Heart left ventricle (tissue), 13 donors: ENCODE results near the gene LEFTY2.

Experiments
- POLR2A ChIP-seq, 2 donors: fragments of 450-650 bp; IDR thresholded peaks; one replicate each; pipeline ENCODE4 v1.6.1; 2017; ENCODE audit warnings: antibody characterized with exemption in 2 of 2, mild to moderate bottlenecking in 2 of 2, moderate library complexity in 2 of 2
- TF ChIP-seq, protein P1 (sequence below), 12 donors: fragments of 200-600 bp; sonication (generic) in 4 of 12; IDR thresholded peaks; one replicate each; pipeline versions ENCODE4 v1.5.0 to v1.8.0; 2018 to 2022; ENCODE audit warnings: antibody characterized with exemption in 12 of 12, mild to moderate bottlenecking in 5 of 12
- donor health status: ischemic (EF 13 %, LVEDD 7.1; RV severe dilation, severe dysfunction).
- donor health status: DM: no; HTN: yes; CAD: no.
- donor health status: DM: no; HTN: no; CAD: no.
- donor health status: ischemic (EF 25% LVEDD 6.9; RV normal size, moderate dysfunction).
- donor health status: ischemic (EF 25% LVEDD 5.7; RV mildly dilated, moderate dysfunction).
- donor health status: ischemic (EF 35%, LVEDD 5.7; RV mildly dilated, moderate dysfunction).
- donor health status: nonischemic (EF 11% LVEDD 7.7; RV severe dilation, severe dysfunction).
- donor health status: DM: yes; HTN: yes; CAD: no.
- donor health status: PGD.
- donor health status: ischemic (EF 29% LVEDD 5.4; RV normal size, mild dysfunction).
- donor health status: nonischemic (EF 23%, LVEDD 6.1; RV moderate dilation, normal function).

DNA sequence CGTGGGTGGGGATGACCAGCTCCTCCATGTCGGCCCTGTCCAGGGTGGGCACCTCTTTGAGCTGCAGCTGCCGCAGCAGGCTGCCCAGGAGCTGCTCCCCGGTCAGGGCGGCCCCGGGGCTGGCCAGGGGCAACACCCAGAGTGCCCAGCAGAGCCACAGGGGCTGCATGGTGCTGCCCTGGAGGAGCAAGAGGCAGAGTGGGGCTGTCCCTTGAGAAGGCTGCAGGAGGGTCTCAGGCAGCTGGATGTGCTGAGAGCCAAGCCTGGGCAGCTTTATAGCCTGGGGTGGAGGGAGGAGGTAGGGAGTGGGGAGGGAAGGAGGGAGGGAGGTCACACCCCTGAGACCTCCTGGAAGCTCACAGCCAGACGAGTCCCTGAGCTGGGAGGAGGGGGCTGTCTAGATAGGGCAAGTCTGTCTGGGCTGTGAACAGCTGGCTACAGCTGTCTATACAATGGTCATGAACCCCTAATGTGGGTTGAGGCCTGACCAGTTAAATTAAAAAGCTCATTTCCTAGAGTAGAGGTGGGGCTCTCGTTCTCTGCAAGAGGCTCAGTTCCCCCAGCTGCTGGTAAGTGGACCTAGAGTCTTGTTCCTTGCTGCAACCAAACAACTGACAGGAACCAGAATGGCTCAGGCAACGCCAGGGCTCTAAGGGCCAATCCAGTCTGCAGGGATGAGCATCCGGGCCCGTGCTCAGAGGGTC is 52.0 kb downstream of the LEFTY2 start, which contains the start of gene LEFTY1:
- TF ChIP-seq, protein P1, sequence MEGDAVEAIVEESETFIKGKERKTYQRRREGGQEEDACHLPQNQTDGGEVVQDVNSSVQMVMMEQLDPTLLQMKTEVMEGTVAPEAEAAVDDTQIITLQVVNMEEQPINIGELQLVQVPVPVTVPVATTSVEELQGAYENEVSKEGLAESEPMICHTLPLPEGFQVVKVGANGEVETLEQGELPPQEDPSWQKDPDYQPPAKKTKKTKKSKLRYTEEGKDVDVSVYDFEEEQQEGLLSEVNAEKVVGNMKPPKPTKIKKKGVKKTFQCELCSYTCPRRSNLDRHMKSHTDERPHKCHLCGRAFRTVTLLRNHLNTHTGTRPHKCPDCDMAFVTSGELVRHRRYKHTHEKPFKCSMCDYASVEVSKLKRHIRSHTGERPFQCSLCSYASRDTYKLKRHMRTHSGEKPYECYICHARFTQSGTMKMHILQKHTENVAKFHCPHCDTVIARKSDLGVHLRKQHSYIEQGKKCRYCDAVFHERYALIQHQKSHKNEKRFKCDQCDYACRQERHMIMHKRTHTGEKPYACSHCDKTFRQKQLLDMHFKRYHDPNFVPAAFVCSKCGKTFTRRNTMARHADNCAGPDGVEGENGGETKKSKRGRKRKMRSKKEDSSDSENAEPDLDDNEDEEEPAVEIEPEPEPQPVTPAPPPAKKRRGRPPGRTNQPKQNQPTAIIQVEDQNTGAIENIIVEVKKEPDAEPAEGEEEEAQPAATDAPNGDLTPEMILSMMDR (IDR thresholded peaks at IDR 0.05): no peak
- no peak for TF ChIP-seq POLR2A (IDR thresholded peaks at IDR 0.05)
